Fibroblast of skin of left biceps (primary cell): ENCODE results near the gene GRIK1.

ENCODE experiments used
- DNase-seq, 2 experiments: peaks; one replicate each; pipeline ENCODE4 v3.0.0-alpha.2; 2013; ENCODE audit warnings: low read depth in 2 of 2

The GRIK1 gene

GRCh38 chr21:29827647-29828046 is 112.1 kb downstream of the GRIK1 start:
- DNase-seq = no peak

DNA sequence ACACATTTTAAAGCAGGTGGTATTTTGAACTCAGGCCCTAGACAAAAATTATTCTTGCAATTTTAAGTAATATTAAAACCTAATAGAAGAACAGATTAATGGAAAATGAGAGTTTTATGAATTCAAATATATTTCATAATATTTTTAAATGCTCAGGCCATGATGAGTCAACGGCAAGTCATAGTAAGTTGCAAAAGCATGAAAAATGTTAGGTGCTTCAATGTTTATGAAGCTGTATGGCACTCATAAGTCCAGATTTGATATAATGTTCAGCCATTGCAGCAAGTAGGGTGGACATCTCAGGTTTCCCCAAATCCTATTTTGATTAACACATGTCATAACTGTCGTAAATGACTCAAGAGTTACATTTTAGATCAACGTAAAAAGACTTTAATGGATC is 112.6 kb downstream of the GRIK1 start:
- DNase-seq = no peak

GRCh38 chr21:29826386-29826785 is 113.4 kb downstream of the GRIK1 start:
- DNase-seq = no peak

GRCh38 chr21:29825936-29826335 is 113.9 kb downstream of the GRIK1 start:
- DNase-seq = no peak

DNA sequence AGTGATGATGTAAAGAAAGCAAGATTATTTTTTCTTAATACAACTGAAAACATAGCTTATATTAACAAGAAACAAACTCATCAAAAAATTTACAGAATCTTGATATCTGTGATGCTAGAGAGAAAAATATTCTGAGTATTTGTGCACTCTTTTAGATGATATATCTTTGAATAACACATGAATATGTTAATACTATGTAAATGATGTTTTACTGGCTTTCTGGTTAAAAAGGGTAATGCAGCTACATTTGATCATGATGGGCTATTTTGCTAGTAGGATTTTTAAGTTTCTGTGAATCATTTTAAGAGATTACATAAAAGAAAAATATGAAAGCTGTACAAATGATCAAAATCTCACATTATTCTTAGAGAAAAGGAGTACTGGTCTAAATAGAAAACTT is 114.5 kb downstream of the GRIK1 start:
- no peak for DNase-seq

DNA sequence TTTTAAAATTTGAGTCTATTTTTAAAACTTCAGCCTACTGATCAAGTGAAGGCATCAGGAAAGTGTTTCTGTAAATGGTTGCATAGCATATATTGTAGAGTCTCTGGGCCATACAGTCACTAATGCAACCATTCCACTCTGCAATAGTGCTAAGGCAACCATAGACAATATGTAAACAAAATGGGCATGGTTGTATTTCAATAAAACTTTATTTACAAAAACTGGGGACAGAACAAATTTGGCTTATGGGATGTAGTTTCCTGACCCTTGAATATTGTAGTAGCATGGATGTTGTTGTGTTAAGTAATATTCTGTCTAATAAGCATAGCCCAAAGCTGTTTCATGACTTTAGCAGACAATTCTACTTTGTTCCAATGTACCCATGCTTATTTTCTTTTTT is 117.7 kb downstream of the GRIK1 start:
- DNase-seq = no peak

DNA sequence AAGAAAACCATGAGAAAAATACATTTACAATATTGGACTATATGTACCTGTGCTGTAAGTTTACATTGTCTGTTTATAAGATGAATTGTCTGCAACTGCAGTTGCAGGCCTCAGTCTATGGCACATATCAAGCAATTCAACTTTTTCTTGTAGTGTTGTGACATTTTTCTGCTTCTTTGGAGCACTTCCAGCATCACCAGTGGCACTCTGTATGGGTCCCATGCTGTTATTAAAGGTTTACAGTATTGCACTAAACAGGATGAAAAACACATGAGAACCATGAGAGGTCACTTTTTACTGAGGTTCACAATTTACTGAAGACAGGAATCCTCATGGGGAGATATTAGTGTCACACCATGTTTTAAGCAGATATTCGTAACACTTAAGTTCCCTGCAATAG is 118.6 kb downstream of the GRIK1 start:
- no peak for DNase-seq

DNA sequence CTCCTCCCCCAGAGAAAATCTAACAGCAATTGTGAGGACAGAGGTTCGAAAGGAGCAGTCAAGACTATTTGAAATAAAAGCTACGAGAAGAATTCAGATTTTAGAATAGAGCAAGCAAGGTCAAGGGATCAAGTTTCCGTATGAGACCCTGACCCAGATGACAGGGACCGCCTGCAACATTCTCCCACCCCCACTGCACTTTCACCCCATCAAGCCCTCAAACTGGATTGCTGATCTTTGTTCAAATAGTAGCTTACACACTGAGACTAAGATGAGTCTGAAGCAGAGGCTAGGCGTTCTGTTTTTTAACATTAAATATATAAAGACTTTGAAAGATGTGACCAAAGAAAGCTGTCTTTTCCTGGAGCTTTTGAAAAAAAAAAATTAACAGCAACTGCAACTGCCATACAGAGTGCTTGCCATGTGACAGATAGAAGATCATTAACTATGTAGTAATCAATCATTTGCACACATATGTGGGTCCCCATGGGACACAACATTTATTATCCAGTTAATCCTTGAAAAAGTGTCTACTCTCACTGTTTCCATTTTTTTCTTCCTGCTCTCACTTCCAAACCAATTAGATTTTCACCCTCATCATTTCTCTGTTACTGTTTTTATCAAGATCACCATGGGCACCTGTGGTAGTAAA is 120.0 kb downstream of the GRIK1 start:
- no peak for DNase-seq

- DNase-seq = no peak
These were observed 121.3 kb downstream of the GRIK1 start for GRCh38 chr21:29818383-29818921.

GRCh38 chr21:29817450-29817849 is 122.3 kb downstream of the GRIK1 start:
- DNase-seq = no peak

GRCh38 chr21:29812947-29813346 is 126.8 kb downstream of the GRIK1 start:
- DNase-seq = no peak

DNA sequence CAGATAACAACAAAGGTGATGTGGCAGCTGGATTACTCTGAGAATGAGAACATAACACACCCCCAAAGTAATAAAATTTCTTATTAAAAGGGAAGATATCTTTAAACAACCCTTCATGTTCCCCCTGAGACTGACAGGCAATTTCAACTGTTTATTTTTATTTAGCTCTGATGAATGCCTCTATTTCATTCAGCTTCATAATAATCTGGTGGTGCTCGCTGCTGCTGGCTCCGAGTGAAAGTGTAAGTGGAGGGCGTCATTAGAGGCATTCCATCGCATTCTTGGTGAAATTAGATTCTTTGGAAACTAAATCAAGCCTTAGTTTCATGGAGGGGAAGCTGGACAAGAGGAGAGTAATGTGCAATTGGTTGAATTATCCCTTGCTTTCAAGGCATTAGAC is 128.9 kb downstream of the GRIK1 start:
- no peak for DNase-seq

- DNase-seq = no peak
These were observed 131.6 kb downstream of the GRIK1 start for GRCh38 chr21:29808153-29808552.

- DNase-seq = no peak
These were observed 134.7 kb downstream of the GRIK1 start for GRCh38 chr21:29805105-29805504.

DNA sequence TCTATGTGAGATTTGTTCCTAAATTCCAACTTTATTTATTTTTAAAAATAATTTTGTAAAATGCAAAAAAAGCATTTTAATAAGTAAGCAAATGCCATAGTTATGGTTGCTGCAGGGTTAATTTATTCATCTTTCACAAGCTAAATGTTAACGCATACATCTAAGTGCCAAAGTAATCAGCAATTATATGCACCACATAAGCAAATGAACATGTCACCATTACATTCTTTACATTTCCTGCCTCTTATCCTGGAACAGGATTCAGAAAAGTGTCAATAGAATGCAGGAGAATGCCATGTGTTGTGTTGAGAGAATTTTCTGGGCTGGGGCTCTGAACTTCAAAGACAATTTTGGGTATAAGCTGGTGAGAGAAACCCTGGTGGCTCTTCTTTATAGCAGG is 136.6 kb downstream of the GRIK1 start:
- DNase-seq = no peak

DNA sequence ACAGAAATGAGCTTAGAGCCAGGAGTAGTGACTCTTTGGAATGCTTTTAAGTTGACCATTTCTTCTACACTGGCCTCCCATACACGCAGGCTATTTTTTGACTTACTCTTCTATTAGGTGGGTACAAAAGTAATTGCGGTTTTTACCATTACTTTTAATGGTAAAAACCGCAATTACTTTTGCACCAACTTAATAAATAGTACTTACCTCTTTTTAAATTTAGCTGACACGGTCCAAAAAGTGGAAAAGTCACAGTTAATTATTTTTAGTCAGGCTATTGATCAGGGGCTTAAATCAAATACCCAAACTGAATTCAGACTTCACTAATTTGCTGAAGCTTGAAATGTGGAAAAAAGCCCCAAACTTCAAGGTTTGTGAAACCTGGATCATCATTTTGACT is 138.7 kb downstream of the GRIK1 start:
- no peak for DNase-seq

GRCh38 chr21:29800056-29800455 is 139.7 kb downstream of the GRIK1 start:
- DNase-seq = no peak

GRCh38 chr21:29798840-29799239 is 141.0 kb downstream of the GRIK1 start:
- no peak for DNase-seq

DNA sequence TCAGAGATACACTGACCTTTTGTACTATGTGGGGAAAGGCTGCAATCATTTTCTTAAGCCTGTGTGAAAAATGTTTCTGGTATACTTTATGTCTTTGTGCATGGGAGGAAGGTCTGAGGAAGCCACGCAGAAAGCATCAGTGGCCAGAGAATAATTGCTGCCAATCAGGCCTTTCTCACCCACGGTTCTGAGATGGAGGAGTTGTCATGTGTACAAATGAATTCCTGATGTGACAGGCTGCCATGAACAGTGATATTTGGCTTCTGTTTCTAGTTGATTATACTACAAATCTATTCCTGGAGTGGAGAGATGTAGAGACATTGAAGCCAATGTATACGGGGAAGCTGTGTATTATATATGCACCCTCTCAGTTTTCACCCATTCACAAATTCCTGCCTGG is 142.6 kb downstream of the GRIK1 start:
- no peak for DNase-seq

DNA sequence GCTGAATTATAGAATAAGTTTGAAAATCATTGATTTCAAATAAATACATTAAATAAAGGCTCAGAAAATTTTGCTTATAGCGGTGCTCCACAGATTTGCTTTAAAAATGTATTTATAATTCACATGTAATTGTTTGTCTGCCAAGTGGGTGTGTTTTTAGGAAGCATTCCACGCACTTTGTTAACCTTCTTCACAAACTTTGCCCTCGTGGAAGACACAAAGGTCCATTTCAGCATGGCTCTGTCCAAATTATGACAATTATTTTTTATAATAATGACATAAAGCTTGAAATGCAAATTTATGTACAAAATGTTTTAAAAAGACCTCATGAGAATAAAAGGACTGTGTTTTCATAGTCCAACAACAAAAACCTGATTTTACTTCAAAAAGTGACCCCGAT is 146.1 kb downstream of the GRIK1 start:
- DNase-seq = no peak

DNA sequence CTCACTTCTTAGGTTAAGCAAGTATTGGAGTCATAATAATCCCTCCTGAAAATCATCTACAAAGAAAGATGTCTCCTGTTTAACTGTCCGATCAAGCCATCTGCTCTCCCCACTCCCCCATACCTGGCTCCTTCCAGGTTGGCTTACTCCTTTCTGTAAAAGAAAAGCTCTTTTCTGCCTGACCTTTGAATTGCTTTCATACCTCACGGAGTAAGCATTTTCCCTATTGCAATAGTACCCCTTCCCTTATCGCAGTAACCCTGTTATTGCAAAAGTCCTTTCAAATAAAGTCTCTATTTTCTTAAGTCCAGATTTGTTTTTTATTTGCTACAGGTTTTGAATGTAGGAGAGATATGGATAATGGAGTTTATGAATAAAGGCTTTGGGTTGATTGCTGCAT is 150.4 kb downstream of the GRIK1 start:
- DNase-seq = no peak

GRCh38 chr21:29788752-29789151 is 151.0 kb downstream of the GRIK1 start:
- no peak for DNase-seq

DNA sequence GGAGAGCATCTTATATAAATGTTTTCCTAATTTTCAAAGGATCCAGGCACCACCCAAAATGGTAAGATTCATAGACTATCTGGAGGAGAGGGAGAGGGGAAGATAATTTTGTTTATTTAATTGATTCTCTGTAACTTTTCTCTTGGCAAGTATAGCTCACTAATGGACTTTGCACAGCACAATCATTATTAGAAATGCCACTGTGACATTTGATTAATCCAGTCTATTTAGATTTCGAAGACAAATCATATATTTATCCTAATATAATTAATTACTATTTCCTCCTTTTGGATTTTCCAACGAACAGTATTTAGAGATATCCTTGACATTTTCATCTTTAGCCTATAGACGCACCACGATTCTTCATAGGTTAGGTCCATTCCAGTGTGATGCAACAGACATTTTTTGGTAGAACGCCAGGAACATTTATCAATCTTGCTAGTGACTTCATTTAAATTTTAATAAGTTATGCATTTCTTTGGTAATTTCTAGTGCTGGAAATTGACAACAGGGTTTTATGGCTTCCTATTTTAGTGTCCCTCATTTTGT is 152.4 kb downstream of the GRIK1 start:
- DNase-seq = no peak
